ENCODE data around the gene MIF.
"Not testable (repeated sequence)": the region's sequence is repeated elsewhere in the genome, so short reads cannot be mapped to it uniquely, and the experiment has no call there.

Gene MIF

GRCh38 chr22:23893945-23894709 is at the start of gene MIF:
Gene MIF (plus strand): TSS chr22:23894383. CDS start chr22:23894475, 92 bp downstream.
- peak; percentile 89 to 90 for DNase-seq

GRCh38 chr22:23844739-23845202 is 49.4 kb upstream of the MIF start:
- no peak for DNase-seq

- no peak for DNase-seq
Measured at GRCh38 chr22:23845265-23846080, 48.7 kb upstream of the MIF start.

GRCh38 chr22:23846081-23846469 is 48.1 kb upstream of the MIF start:
- DNase-seq: no peak

- no peak for DNase-seq
Measured at GRCh38 chr22:23847310-23847920, 46.8 kb upstream of the MIF start.

- no peak for DNase-seq
Measured at GRCh38 chr22:23847991-23848864, 46.0 kb upstream of the MIF start.

- DNase-seq: peak; percentile 69 to 76
Measured at GRCh38 chr22:23849009-23850006, 44.9 kb upstream of the MIF start.

GRCh38 chr22:23850136-23850611 is 44.0 kb upstream of the MIF start:
- peak in 1 of 2 experiments; percentile 37 for DNase-seq

GRCh38 chr22:23856721-23857605 is 37.2 kb upstream of the MIF start:
- DNase-seq: peak; percentile 68

GRCh38 chr22:23857606-23858483 is 36.3 kb upstream of the MIF start, which contains the start of gene SLC2A11:
Gene SLC2A11 (plus strand): TSS chr22:23857875. CDS start chr22:23858000, 125 bp downstream.
- peak; percentile 98 to 99 for DNase-seq

- DNase-seq: no peak
Measured at GRCh38 chr22:23858484-23858815, 35.7 kb upstream of the MIF start.

- DNase-seq: no peak
Measured at GRCh38 chr22:23859201-23859600, 35.0 kb upstream of the MIF start.

GRCh38 chr22:23860187-23860586 is 34.0 kb upstream of the MIF start:
- DNase-seq: not testable (repeated sequence)

GRCh38 chr22:23862103-23862502 is 32.1 kb upstream of the MIF start:
- DNase-seq: peak; percentile 54 to 61

- DNase-seq: not testable (repeated sequence)
Measured at GRCh38 chr22:23864499-23865154, 29.6 kb upstream of the MIF start.

- DNase-seq: no peak
Measured at GRCh38 chr22:23868580-23868979, 25.6 kb upstream of the MIF start.

GRCh38 chr22:23874871-23875270 is 19.3 kb upstream of the MIF start:
- no peak for DNase-seq

GRCh38 chr22:23875801-23876200 is 18.4 kb upstream of the MIF start:
- no peak for DNase-seq
